ENCODE data around the gene SCMH1.

GRCh38 chr1:41041614-41042270 is 200.4 kb downstream of the SCMH1 start:
- TF ChIP-seq SREBF2 (IDR thresholded peaks at IDR 0.05) (no peak), MAX (IDR thresholded peaks at IDR 0.05) (no peak), RAD21 (conservative IDR thresholded peaks at IDR 0.05 in 1 of 2, IDR thresholded peaks at IDR 0.05 in 1 of 2) (no peak), POLR2A (IDR thresholded peaks at IDR 0.05; ENCODE audit: low read length) (no peak), TP53 (CRISPR knock-in tag; IDR thresholded peaks at IDR 0.05) (no peak), MYC (IDR thresholded peaks at IDR 0.05; ENCODE audit: borderline replicate concordance, low read length) (no peak), REST (IDR thresholded peaks at IDR 0.05) (no peak), EP300 (IDR thresholded peaks at IDR 0.05) (no peak), RNF2 (IDR thresholded peaks at IDR 0.05; ENCODE audit: borderline replicate concordance, low read depth) (no peak), RFX5 (IDR thresholded peaks at IDR 0.05) (no peak)
- TF ChIP-seq, protein P1, sequence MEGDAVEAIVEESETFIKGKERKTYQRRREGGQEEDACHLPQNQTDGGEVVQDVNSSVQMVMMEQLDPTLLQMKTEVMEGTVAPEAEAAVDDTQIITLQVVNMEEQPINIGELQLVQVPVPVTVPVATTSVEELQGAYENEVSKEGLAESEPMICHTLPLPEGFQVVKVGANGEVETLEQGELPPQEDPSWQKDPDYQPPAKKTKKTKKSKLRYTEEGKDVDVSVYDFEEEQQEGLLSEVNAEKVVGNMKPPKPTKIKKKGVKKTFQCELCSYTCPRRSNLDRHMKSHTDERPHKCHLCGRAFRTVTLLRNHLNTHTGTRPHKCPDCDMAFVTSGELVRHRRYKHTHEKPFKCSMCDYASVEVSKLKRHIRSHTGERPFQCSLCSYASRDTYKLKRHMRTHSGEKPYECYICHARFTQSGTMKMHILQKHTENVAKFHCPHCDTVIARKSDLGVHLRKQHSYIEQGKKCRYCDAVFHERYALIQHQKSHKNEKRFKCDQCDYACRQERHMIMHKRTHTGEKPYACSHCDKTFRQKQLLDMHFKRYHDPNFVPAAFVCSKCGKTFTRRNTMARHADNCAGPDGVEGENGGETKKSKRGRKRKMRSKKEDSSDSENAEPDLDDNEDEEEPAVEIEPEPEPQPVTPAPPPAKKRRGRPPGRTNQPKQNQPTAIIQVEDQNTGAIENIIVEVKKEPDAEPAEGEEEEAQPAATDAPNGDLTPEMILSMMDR (IDR thresholded peaks at IDR 0.05) = no peak
